DMS114 treated with DMSO at 0.1 percent for 48 hours (cell line): Measurements from ENCODE around the gene SLC24A3.

Source experiments
- DNase-seq: peaks from one replicate; lab custom pipeline; 2025; ENCODE audit not compliant: unreplicated experiment; lab: John Stamatoyannopoulos, UW

SLC24A3 gene

DNA sequence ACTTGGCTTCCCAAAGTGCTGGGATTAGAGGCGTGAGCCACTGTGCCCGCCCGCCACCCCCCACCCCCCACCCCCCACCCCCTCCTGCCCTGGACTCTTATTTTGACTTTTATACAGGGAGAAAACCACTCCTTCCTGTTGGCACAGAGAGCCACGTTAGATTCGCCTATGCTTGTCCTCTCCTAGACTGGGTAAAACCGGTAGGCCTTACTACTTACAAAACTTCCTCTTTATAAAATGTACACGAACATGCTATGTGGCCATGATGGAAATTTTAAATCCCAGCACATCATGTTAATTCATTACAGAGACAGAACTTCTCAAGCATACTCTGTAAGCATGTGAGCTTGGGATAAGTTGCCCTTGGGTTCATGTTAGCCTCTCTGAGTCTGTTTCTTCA, 124.2 kb downstream of the SLC24A3 start:
- no peak for DNase-seq

DNA sequence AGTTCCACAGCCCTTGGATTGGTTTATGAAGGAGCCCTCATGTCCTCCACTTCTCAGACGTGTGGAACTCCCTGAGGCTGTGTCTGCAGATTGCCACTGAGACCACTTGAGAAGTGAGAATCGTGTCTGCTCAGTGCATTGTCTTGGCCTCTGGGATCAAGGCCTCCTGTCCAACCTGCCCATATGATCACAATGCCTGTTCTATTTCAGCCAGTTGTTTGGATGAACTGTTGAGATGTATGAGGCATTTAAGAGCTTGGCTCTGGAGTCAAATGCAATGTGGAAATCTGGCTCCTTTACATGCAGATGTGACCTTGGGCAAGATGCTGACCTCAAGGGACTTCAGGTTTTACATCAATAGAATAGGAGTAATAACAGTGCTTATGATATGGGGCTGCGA, 125.9 kb downstream of the SLC24A3 start:
- no peak for DNase-seq

DNA sequence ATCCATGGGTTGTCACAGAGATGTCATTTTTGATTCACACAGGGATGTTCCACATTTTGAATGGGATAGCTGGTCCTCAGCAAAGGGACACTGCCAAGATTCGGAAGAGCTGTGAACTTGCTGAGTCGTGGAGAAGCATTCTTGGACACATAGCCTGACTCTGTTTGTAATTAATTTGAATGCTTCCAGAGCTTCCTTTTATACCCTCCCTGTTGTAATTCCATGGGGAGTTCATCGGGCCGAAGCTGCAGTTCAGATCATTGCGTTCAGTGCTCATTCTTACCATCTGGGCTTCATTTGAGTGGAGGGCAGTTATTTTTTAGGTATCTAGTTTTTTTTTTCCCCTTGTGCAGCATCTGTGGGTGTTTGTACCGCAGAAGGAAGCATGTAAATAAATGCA, 126.5 kb downstream of the SLC24A3 start:
- no peak for DNase-seq

DNA sequence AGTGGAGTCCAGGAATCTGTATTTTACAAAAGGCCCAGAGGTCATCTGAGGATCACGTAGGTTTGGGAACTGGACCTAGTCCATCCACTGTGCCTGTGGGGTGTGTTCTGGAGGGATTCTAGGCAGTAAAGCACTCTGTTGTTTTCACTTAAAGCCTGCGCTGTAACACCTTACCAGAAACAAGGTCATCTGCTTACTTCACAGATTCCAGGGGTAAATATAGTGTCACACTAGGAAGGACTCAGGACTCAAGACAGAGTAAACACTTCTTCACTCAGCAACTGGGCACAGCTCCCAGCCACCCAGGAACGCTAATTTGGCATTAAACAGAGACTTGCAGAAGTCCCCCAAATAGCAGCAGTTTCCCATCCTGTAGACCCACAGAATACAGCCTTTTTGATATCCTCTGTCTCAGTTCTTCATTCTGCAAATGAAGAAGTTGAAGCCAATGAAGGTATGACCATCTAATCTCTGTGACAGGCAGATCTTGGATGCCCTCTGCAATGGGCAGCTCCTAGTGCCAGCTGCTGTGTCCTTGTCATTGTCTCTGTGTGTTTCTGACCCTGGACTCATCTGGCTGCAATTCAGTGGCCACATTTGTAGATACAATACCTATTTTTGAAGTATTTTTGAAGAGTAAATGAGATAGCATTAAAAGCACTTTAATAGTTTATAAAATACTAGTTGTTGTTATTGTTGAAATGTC, 129.1 kb downstream of the SLC24A3 start:
- no peak for DNase-seq

DNA sequence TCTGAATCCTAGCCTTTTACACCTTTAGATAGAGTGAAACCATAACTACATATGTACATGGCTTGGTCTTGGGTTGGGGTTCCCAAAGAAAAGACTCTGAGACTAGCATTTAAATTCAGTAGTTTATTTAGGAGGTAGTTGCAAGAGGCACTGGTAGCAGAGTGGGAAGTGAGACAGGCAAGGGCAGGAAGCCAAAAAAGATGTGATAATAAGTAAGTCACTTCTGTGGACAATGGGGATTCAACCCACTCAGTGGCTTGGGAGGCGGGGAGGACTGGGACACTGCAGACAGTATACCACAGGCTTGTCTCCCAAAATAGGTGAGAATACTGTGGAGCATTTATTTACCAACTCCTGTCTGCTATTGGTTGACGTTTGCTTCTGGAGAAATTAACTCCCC, 131.9 kb downstream of the SLC24A3 start:
- no peak for DNase-seq

DNA sequence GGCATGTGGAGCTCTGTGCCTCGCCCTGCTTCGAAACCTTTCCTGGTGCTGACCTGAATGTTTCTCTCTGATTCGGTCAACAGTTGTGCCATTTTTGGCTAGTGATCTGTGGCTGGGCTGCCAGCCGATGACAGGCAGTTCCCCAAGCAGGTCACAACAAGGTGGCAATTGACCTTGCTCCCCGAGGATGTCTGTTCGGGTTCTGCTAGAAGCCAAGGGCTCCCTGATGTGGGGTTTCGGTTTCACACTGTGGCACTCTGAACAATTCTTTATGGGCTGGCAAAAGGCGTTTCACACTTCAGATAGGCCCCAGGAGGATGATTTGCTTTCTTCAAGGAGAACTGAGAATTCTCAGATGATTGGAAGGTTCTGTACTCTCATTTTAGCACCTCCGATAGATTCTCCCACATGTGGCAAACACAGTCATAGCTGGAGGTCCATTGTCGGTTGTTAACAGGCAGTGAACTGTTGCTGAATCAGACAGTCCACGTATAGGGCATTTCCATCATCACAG, 135.6 kb downstream of the SLC24A3 start:
- DNase-seq, result no peak

DNA sequence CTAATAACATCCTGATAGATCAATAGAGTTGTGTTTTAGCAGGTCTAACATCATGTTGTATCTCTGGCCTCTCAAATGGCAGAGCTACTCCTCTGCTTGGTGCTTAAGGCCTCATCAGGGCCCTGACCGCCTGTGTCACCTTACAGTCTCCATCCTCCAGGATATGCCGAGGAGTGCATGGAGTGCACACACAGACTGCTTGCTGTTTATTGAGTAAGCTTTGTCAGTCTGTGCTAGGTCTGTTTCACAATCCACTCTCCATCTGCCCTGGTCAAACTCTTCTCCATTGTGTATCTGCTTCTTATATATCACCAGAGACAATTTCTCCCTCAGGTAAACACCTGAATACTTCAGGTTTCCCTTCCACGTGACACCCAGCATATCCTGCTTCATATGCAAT, 136.1 kb downstream of the SLC24A3 start:
- DNase-seq, result no peak

DNA sequence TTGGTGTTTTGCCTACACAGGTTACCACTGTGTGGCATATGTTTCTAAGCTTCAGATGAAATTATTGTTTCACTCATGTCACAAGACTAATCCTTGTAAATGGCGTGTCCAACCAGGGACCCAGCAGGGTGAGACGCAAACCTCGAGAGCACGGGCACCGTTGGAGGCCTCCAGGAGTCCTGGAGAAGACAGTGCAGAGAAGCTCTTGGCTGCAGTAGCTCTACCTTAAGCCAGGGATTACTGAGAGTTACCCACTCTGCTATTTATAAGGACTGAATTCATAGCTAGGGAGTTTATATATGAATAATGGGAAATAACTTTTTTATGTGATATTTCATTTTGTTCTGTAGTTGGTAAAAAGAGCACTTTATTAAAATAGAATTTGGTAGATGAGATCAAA, 137.4 kb downstream of the SLC24A3 start:
- no peak for DNase-seq

DNA sequence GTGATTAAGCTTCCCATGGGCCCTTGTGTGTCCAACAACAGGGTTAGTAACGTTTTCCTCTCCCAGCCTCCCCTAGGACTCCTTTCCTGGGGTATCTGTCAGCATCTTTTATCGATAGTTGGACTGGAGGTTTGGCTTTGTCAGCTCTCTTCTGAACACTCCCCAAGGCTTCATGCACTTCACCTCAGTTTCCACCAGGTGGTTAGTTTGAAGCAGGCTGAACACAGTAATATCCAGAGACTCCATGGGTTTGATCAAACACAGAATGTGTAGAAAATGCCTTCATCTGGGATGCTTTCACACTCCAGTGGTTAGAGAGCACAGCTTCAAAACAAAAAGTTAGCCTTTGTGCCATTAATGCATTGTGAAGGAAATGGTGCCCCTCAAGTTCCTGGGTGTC, 139.1 kb downstream of the SLC24A3 start:
- no peak for DNase-seq

DNA sequence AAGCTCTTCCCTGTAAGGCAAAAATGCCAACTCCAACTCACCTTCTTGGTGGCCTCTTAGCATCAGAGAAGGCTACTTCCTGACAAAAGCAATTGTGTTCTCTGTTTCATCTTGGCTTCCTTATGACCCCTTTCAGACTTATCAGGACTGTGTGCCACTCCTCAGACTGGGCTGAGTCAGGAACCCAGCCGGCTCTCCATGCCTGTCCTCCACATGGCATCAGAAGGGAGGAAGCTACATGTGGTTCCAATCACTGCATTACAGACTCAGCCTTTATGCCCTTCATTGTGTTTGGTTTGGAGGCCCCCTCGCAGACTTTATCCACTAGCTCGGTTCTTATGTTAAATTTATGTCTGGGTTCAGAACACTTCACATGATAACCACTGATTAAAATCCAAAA, 142.5 kb downstream of the SLC24A3 start:
- DNase-seq, result no peak

DNA sequence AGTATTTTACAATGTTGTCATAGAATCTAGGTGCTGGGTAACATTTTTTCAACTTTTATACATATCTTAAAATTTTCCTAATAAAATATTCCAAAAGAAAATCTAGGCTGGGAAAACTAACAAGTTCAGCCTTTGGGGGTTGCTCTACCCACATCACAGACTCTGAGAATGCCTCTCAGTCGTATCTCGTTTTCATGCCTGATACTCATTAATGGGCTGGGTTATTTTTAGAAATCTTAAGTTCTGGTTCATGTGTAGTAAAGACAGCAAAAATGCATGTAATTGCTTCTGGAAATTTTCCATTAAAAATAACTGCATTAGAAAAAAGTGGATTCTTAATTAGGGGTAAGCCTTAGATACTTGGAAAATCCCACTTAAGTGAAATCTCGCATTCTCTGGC, 149.3 kb downstream of the SLC24A3 start:
- DNase-seq, result no peak

DNA sequence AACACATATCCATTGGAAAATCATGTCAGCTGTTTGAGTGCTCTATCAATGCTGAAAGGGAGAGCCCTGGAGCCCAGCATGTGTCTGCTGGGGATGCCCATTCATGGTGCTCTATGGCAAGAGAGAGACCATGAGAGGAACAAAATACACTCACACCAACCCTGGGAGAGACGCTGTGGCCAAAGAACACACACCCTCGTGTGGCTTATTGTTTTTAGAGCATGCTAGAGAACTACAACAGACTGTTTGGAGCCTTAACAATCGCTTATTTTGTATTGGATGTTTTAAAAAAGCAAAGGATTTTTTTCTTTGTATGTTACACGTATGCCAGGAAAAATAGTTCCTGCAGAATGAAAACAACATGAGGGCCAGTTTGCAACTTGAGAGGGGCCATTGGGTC, 151.0 kb downstream of the SLC24A3 start:
- no peak for DNase-seq

DNA sequence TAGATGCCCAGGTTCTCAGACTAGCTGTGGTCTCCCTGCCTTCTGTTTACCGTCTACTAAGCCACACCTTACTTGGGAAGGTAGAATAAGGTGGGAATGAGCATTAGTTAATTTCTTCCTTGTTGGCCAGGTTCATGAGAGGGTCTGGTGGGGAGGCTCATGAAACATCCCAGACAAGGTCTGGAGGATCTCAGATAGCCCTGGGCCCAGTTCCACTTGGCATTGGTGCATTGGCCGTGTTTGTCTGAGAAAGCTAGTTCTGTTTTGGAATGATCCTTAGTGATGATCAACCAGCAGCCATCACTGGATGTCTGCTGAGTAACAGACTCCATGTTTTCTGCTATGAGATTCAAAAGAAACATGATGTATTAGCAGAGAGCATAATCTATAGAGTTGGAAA, 155.1 kb downstream of the SLC24A3 start:
- no peak for DNase-seq

DNA sequence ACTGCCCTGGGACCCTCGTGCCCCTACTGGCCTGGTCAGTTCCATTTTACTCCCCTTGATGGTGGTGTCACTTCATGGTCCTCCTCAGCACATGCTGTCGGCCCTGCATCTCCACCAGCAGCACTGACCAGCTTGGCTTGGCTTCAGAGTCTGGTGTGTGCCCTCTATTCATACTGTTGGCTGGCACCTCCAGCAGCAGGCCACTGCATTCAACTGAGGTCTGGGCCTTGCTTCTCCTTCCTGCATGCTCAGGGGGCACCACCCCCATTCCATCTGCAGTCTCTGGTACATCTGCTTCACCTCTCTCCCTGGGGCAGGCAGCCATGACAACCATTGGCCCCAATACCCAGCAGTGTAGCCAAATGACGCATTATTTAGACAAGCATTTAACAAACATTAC, 155.9 kb downstream of the SLC24A3 start:
- no peak for DNase-seq

DNA sequence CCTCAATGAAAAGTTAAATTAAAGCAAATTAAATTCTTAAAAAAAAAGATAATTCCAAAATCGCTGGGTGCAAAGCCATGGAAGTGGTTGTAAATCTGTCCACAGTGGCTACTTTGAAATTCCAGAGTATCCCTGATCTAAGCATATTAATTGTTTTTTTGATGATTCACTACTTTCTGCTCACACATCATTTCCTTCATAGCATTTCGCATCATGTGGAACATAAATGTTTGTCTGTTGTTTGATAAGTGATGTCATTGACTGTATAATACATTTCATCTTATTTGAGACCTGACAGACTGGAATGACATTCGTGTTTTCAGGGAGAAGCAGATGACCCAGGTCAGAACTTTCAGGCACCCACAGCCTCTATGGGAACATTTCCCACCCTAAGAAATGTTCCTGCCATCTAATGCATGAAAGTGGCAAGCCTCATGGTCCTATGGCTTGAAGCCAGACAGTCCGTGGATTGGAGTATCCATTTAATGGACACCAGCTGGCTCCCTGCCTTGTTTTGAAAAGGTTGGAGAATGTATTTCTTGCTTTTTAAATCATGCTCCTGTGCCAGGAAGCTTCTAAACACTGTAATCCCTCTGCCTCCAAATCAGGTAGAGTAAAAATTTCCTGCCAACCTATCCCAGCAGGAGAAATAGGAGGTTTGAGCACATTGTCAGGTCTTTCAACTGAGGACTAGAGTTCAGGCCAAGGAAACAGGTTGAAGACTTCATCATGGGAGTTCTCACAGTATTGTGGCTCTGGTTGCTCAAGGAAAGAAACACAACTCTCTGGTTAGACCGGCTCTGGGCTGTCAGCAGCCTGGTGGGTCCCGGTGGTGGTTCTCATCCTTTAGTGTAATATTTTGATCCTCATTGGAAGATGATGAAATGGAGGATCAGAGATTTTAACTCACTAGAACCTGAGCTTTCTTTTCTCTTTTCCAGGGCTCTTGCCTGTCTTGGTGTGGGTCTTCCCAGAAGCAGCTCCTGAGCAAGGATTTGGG, 157.9 kb downstream of the SLC24A3 start:
- DNase-seq, result no peak

DNA sequence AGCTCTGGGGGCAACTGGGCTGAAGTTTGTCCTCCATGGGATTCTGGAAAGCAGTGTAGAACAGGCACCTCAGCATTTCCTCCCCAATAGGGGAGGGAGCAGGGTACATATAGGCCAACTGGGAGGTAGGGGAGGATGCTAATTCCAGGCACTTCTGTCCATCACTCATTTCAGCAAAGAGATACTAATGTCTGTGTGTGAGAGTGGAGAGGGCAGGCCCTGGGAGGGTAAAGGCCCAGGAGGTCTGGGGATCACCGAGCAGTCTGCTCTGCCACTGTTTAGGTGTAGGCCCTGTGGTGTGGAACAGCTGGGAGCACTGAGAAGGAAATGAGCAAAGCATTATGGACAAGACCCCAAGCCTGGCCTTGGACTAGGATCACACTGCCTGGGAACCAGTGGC, 158.7 kb downstream of the SLC24A3 start:
- DNase-seq, result no peak

DNA sequence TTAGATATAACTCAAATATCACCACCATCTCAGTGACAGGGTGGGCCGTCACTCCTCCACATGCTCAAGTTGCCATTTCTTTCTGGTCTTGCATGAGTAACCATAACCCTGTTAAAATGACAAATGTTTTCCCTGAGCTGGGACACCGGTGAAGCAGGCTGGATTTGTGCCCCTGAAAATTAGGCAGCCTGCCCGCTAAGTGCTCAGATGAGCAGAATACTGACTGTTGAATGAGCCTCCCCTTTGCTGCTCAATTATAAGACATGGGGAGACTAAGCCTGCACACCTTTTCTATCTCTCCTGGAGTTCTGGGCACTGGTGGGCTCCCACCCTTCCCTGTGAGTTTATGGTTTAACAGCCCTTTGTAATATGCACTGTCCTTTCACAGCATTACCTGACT, 161.8 kb downstream of the SLC24A3 start:
- no peak for DNase-seq

DNA sequence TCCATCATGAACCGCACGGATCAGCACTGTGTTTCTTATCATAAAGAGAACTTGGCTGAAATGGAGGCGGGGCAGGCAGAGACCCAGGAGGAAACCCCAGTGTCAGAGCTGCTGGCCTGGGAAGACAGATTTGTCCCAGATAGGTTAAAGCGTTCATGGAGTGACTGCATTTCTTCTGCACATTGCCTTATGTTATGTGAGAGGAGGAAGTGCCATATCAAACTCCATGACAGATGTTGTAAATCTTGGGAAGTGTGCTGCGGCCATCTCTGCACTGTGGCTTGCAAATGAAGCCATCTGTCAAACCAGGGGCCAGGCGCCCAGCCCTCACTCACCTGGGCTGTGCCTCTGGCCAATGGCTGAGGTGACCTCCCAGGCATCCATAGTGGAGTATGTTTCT, 163.0 kb downstream of the SLC24A3 start:
- no peak for DNase-seq

DNA sequence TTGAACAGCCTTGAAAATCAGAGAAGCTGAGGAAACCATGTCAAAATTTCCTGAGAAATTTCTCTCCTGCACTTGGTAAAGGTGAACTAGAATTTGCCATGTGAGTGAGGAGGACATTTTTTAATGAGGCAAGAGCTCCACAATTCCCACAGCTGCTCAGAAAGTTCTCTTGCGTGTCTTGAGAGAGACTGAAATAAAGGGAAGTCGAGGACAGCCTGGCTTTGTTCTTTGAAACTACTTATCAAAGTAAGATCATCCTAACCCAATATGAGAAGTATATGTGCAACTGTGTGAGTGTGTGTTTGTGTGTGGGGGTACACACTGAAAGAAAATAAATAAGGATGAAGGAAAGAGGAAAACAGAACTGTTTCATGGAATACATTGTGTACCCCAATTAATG, 163.4 kb downstream of the SLC24A3 start:
- no peak for DNase-seq

DNA sequence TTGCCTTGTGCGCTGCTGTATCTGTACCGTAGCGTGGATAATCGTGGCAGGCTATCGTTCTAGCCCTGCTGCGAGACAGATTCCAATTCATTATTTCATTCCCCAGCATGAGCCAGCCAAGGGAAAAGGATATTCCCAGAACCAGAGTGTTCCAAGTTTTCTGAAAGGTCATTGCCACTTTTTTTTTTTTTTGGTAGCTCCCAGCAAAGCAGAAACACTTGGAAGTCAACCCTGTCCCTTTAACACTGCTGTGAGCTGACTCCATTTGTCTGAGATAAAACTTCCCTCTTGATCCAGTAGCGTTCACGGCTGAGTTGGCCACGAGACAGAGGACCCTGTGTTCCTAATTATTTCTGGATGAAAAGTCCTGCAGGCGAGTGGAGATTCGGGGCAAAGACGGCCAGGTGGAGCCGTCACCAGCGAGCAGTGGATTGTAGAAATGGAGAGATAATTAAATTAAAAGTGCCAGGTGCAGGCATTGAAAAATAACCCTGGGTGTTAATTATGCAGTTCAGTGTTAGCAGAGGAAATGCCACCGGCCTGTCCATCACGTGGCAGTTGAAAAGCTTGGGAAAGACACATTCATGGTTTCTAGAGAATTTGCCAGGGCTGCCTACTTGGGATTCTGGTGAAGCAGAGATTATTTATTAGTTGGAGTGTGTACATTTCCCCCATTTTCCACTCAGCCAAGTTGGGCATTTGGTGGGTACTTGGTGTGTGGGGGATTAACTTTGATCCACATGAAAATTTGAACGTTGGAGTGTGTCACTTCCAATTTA, 164.2 kb downstream of the SLC24A3 start:
- no peak for DNase-seq

DNA sequence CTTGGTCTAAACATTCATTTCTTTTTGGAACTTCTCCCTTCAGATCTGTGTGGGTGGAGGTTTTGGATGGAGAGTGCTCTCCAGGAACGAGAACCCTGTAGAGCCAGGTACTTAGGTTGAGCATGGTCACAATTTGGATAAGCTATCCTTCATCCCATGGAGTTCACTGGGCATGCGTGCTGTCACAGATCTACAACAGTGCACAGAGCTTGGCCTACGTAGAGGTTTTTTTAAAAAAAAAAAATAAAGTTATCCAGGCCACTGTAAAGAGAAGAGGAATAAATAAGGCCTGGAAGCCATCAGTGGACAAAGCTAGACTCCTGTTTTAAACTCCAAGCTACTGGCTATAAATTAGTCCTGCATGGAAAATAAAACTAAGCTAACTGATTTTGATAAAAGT, 165.6 kb downstream of the SLC24A3 start:
- no peak for DNase-seq
